ENCODE data around the gene UCP3.

DNA sequence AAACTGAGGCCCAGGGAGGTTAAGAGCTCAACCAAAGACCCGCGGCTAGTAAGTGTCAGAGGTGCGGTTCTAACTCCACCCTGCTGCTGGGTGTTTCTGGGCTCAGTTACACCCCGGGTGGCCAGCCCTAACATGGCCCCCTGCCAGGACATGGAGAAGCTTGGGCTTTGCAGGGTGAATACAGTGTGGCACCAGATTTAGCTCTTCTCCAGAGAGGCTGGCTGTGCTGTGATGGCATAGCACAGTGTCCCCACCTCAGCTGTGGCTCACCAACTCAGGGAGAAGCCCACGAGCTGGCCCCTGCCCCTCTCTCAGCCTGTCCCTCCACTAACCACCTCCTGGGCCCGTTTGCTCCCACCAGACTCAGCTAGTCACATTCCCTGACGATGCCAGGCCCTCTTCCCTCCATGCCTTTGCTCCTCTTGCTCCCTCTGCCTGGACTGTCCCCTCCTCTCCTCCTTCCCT lies 7.0 kb downstream of the UCP3 start:
- TF ChIP-seq, protein P1, sequence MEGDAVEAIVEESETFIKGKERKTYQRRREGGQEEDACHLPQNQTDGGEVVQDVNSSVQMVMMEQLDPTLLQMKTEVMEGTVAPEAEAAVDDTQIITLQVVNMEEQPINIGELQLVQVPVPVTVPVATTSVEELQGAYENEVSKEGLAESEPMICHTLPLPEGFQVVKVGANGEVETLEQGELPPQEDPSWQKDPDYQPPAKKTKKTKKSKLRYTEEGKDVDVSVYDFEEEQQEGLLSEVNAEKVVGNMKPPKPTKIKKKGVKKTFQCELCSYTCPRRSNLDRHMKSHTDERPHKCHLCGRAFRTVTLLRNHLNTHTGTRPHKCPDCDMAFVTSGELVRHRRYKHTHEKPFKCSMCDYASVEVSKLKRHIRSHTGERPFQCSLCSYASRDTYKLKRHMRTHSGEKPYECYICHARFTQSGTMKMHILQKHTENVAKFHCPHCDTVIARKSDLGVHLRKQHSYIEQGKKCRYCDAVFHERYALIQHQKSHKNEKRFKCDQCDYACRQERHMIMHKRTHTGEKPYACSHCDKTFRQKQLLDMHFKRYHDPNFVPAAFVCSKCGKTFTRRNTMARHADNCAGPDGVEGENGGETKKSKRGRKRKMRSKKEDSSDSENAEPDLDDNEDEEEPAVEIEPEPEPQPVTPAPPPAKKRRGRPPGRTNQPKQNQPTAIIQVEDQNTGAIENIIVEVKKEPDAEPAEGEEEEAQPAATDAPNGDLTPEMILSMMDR (IDR thresholded peaks at IDR 0.05), result no peak
- TF ChIP-seq POLR2A (IDR thresholded peaks at IDR 0.05), result no peak

Measured in right lobe of liver (tissue), 4 donors.